KOPT-K1 (cell line): ENCODE results near the gene BAIAP2.

Source experiments
- H3K27ac ChIP-seq: fragments of 200-600 bp; sonication (generic); 2 replicates; pipeline ENCODE4 v1.5.1; 2016; ENCODE audit warnings: antibody characterized with exemption, mild to moderate bottlenecking, low read depth, low read length; ENCODE audit not compliant: poor library complexity, severe bottlenecking
- H3K36me3 ChIP-seq: fragments of 200-600 bp; sonication (generic); 2 replicates; pipeline ENCODE4 v1.5.1; 2017; ENCODE audit warnings: antibody characterized with exemption, mild to moderate bottlenecking, low read length, moderate library complexity; ENCODE audit not compliant: insufficient read depth
- H3K9me3 ChIP-seq: fragments of 200-600 bp; sonication (generic); 2 replicates; pipeline ENCODE4 v1.5.1; 2017; ENCODE audit warnings: antibody characterized with exemption, low read length, mild to moderate bottlenecking; ENCODE audit not compliant: insufficient read depth, poor library complexity, severe bottlenecking

The BAIAP2 gene

DNA sequence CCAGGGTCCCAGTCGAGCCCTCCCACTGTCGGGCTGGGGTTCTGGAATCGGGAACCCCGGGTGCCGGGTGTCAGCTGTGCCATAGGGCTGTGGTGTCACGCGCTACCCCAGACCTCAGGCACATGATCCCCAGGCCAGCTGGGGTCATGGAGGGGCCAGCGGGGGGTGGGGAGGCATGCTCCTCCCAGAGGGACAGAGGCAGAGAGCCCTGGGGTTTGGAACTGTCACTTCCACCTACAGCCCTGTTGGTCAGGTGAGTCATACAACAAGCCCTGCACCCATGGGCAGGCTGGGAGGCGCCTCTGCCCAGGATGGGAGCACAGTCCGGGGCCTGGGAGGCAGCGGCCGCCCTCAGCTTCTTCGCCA lies 63.0 kb downstream of the BAIAP2 start:
- Histone ChIP-seq H3K9me3 (no peaks in the 10 kb centered on the region), H3K27ac (no peak overlapping the region), H3K36me3 (no peaks in the 10 kb centered on the region)

DNA sequence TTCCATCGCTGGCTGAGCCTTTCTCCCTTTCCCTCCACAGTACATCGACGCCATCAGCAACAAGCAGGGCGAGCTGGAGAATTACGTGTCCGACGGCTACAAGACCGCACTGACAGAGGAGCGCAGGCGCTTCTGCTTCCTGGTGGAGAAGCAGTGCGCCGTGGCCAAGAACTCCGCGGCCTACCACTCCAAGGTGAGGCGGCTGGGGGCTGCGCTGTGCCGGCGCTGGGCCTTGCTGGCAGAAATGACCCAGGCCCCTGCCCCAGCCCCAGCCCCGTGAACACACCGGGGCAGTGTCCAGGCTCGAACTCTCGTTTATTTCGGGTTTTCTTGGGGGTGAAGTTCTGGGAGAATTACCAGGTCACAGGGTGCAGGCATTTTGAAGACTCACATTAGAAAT lies 64.9 kb downstream of the BAIAP2 start:
- Histone ChIP-seq H3K36me3 (no peaks in the 10 kb centered on the region), H3K9me3 (no peaks in the 10 kb centered on the region)

GRCh38 chr17:81100668-81101067 lies 65.7 kb downstream of the BAIAP2 start:
- Histone ChIP-seq H3K36me3 (no peaks in the 10 kb centered on the region), H3K27ac (no peak overlapping the region), H3K9me3 (no peaks in the 10 kb centered on the region)

More for the DNA sequence above, 64.9 kb downstream of the BAIAP2 start:
- no peak overlapping the region for H3K27ac ChIP-seq

- Histone ChIP-seq H3K27ac (no peak overlapping the region), H3K9me3 (no peaks in the 10 kb centered on the region), H3K36me3 (no peaks in the 10 kb centered on the region)
Measured at GRCh38 chr17:81101614-81102306, 66.8 kb downstream of the BAIAP2 start.

DNA sequence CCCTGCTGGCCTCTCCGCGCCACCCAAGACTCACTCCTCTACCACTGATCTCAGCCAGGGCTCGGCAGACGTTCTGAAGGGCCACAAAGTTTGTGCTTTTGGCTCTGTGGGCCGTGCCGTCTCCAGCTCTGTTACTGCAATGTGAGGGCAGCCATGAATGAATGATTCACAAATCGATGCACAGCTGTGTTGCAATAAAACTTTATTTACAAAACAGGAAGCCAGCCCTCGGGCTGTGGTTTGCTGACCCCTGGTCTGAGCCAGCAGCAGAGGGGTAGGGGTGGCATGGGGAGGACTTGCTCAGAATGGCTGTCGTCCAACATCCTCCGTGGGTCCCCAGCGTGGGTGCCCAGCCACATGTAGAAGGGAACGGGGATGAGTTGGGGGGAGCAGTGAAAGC lies 67.4 kb downstream of the BAIAP2 start:
- no peak overlapping the region for H3K27ac ChIP-seq
- H3K9me3 ChIP-seq, result no peaks in the 10 kb centered on the region

GRCh38 chr17:81102869-81103268 lies 67.9 kb downstream of the BAIAP2 start:
- no peak overlapping the region for H3K27ac ChIP-seq

More for the DNA sequence above, 67.4 kb downstream of the BAIAP2 start:
- no peaks in the 10 kb centered on the region for H3K36me3 ChIP-seq

GRCh38 chr17:81103379-81103778 lies 68.4 kb downstream of the BAIAP2 start:
- Histone ChIP-seq H3K9me3 (no peaks in the 10 kb centered on the region), H3K36me3 (no peaks in the 10 kb centered on the region), H3K27ac (no peak overlapping the region)

More at GRCh38 chr17:81102869-81103268, 67.9 kb downstream of the BAIAP2 start:
- Histone ChIP-seq H3K9me3 (no peaks in the 10 kb centered on the region), H3K36me3 (no peaks in the 10 kb centered on the region)

DNA sequence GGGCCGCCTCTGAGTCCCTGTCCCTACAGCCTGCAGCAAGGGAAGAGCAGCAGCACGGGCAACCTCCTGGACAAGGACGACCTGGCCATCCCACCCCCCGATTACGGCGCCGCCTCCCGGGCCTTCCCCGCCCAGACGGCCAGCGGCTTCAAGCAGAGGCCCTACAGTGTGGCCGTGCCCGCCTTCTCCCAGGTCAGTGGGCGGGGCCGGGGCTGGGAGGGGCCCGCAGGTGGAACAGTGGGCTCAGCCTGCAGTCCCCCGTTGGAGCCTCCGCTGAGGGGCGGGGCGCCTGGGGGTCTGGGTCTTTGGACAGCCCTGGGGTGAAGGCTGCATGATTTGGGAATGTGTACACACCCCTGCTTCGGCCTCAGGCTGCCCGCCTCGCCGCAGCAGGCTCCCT lies 71.8 kb downstream of the BAIAP2 start:
- no peaks in the 10 kb centered on the region for H3K9me3 ChIP-seq
- no peaks in the 10 kb centered on the region for H3K36me3 ChIP-seq
- no peak overlapping the region for H3K27ac ChIP-seq

DNA sequence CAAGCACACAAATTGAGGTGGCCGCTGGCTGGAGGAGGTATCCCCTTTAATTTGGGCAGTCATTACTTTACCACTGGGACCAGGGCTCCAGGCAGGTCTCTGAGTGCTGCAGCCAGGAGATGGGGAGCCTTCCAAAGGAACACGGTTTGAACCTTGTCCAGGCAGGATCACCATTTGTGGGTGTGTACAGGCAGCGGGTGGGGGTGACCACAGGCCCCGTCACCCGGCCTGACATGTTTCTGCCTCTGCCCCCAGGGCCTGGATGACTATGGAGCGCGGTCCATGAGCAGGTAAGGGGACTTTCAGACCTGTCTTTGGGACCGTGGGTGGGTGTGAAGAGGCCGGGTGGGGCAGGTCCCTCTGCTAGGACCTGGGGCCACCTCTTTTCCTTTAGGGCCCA lies 73.3 kb downstream of the BAIAP2 start:
- no peaks in the 10 kb centered on the region for H3K36me3 ChIP-seq

GRCh38 chr17:81109957-81110356 lies 75.0 kb downstream of the BAIAP2 start:
- Histone ChIP-seq H3K36me3 (no peaks in the 10 kb centered on the region), H3K9me3 (no peaks in the 10 kb centered on the region), H3K27ac (no peak overlapping the region)

More for the DNA sequence above, 73.3 kb downstream of the BAIAP2 start:
- no peaks in the 10 kb centered on the region for H3K9me3 ChIP-seq
- no peak overlapping the region for H3K27ac ChIP-seq

GRCh38 chr17:81110488-81111040 lies 75.6 kb downstream of the BAIAP2 start:
- H3K9me3 ChIP-seq, result no peaks in the 10 kb centered on the region
- H3K27ac ChIP-seq, result no peak overlapping the region
- H3K36me3 ChIP-seq, result no peaks in the 10 kb centered on the region

DNA sequence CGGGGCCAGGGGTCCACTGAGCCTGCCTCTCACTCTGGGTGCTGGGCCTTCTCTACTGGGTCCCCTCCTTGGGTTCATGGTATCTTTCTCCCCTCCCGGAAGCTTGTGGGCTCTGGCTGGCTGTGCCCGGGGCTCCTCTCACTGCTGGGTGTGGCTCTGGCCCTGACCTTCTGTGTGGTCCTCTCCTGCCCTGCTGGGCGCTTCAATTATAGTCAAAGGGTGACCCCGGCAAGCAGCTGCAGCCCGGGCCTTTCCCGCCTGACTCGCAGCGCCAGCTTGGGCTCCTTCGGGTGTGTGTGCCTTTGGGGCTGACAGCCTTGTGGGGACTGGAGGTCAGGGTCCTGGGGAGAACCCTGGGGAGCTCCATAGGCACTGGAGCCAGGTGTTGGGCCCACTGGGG lies 76.1 kb downstream of the BAIAP2 start:
- no peaks in the 10 kb centered on the region for H3K9me3 ChIP-seq
- no peaks in the 10 kb centered on the region for H3K36me3 ChIP-seq
- no peak overlapping the region for H3K27ac ChIP-seq

- H3K36me3 ChIP-seq, result no peaks in the 10 kb centered on the region
- H3K9me3 ChIP-seq, result no peaks in the 10 kb centered on the region
Measured at GRCh38 chr17:81112450-81112849, 77.5 kb downstream of the BAIAP2 start.

DNA sequence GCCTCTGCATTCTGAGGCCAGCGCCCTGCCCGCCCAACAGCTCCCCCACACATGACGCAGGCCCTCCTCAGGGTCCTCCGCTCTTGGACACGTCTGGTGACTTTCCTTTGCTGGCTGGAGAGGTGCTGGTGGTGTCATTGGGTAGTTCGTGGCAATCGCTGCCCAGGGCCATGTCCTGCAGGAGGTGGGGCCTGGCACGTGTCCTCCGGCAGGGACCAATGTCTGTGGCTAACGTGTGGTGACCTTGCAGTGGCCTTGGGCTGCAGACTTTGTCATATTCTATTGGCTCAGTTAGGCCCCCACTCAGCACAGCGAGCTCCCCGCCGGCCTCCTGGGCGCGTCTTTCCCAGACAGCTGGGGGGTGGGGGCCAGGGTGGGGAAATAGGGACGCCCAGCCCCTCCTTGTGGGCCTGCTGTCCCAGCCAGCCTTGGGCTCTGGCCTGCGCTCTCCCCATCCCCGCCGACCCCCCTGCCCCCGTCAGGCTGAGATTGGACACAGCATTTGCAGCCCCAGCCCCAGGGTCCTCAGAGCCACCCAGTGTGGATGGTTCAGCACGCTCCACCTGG lies 78.3 kb downstream of the BAIAP2 start:
- no peaks in the 10 kb centered on the region for H3K36me3 ChIP-seq
- no peak overlapping the region for H3K27ac ChIP-seq
- H3K9me3 ChIP-seq, result no peaks in the 10 kb centered on the region

More at GRCh38 chr17:81112450-81112849, 77.5 kb downstream of the BAIAP2 start:
- no peak overlapping the region for H3K27ac ChIP-seq

- no peak overlapping the region for H3K27ac ChIP-seq
- H3K9me3 ChIP-seq, result no peaks in the 10 kb centered on the region
- H3K36me3 ChIP-seq, result no peaks in the 10 kb centered on the region
Measured at GRCh38 chr17:81114351-81115093, 79.6 kb downstream of the BAIAP2 start.
